Naive thymus-derived CD4-positive, alpha-beta T cell (primary cell): ENCODE results near the gene CSH2. TPM values are rescaled to one million over a fixed set of nuclear protein-coding genes. Genes with fewer than 3 reads are reported as not detected.
"Not testable (repeated sequence)": the region's sequence is repeated elsewhere in the genome, so short reads cannot be mapped to it uniquely, and the experiment has no call there.

ENCODE experiments used
- ATAC-seq: fragments of 150-1000 bp; cut with Tn5 transposase; 2 replicates; pipeline ENCODE4 v1.10.0; 2021; ENCODE audit warnings: mild to moderate bottlenecking, moderate library complexity
- CTCF ChIA-PET: fragments of 350-600 bp; sonication (Branson Sonifier 250); formaldehyde crosslinking; loops from one replicate; lab custom pipeline; 2021; ENCODE audit warnings: antibody characterized with exemption; lab: Charles Lee
- POLR2A ChIA-PET: fragments of 350-600 bp; sonication (Branson Sonifier 250); formaldehyde crosslinking; loops from one replicate; lab custom pipeline; 2021; ENCODE audit warnings: antibody characterized with exemption, inconsistent platforms; lab: Charles Lee
- DNase-seq, 9 donors: peaks; one replicate each; pipeline versions ENCODE4 v3.0.0 to v3.0.0-alpha.2; 2020 to 2022; ENCODE audit warnings: mixed read lengths in 1 of 9
- H3K27ac ChIP-seq: one replicate; pipeline ENCODE4 v1.7.0; 2013; ENCODE audit warnings: mild to moderate bottlenecking, low read depth, low read length, moderate library complexity
- H3K27me3 ChIP-seq, 2 donors: one replicate each; pipeline ENCODE4 v1.7.0; 2013; ENCODE audit warnings: low read length in 2 of 2, mild to moderate bottlenecking in 2 of 2, moderate library complexity in 2 of 2; ENCODE audit not compliant: control insufficient read depth in 2 of 2, insufficient read depth in 2 of 2
- H3K36me3 ChIP-seq, 3 experiments: 1 replicate in 2 of 3; 2 replicates in 1 of 3; pipeline ENCODE4 v1.7.0; 2013; ENCODE audit warnings: low read length in 3 of 3, mild to moderate bottlenecking in 3 of 3, moderate library complexity in 1 of 3; ENCODE audit not compliant: insufficient read depth in 3 of 3, control insufficient read depth in 2 of 3
- H3K4me1 ChIP-seq, 2 donors: one replicate each; pipeline ENCODE4 v1.7.0; 2013; ENCODE audit warnings: low read length in 2 of 2, mild to moderate bottlenecking in 2 of 2, moderate library complexity in 1 of 2; ENCODE audit not compliant: control insufficient read depth in 2 of 2, insufficient read depth in 2 of 2
- H3K4me3 ChIP-seq: 2 replicates; pipeline ENCODE4 v1.7.0; 2013; ENCODE audit warnings: mild to moderate bottlenecking, low read length
- H3K9me3 ChIP-seq, 3 experiments: 1 replicate in 2 of 3; 2 replicates in 1 of 3; pipeline ENCODE4 v1.7.0; 2013; ENCODE audit warnings: low read length in 3 of 3; ENCODE audit not compliant: control insufficient read depth in 2 of 3
- H3K27ac Mint-ChIP-seq, 9 donors: one replicate each; pipeline ENCODE4 v1.8.0; 2020 to 2022; ENCODE audit warnings: mixed read lengths in 9 of 9, mild to moderate bottlenecking in 8 of 9, moderate library complexity in 5 of 9, inconsistent platforms in 2 of 9
- H3K27me3 Mint-ChIP-seq, 5 donors: one replicate each; pipeline ENCODE4 v1.8.0; 2021 to 2022; ENCODE audit warnings: mixed read lengths in 5 of 5, mild to moderate bottlenecking in 1 of 5
- H3K36me3 Mint-ChIP-seq, 5 donors: one replicate each; pipeline ENCODE4 v1.8.0; 2020 to 2022; ENCODE audit warnings: mixed read lengths in 5 of 5, mild to moderate bottlenecking in 3 of 5, inconsistent platforms in 1 of 5
- H3K4me1 Mint-ChIP-seq, 7 donors: one replicate each; pipeline ENCODE4 v1.8.0; 2020 to 2022; ENCODE audit warnings: mixed read lengths in 7 of 7, mild to moderate bottlenecking in 3 of 7, inconsistent platforms in 1 of 7
- H3K4me3 Mint-ChIP-seq, 10 donors: one replicate each; pipeline ENCODE4 v1.8.0; 2020 to 2022; ENCODE audit warnings: mild to moderate bottlenecking in 10 of 10, mixed read lengths in 10 of 10, moderate library complexity in 6 of 10, inconsistent platforms in 2 of 10
- H3K9me3 Mint-ChIP-seq, 11 donors: one replicate each; pipeline ENCODE4 v1.8.0; 2020 to 2022; ENCODE audit warnings: mixed read lengths in 11 of 11, mild to moderate bottlenecking in 4 of 11, inconsistent platforms in 1 of 11, moderate library complexity in 1 of 11
- intact Hi-C, 2 donors: fragments of 100-400 bp; cut with micrococcal nuclease; formaldehyde crosslinking; loops; one replicate each; pipeline ENCODE4 v1.15.1; 2023
- polyA plus RNA-seq, 2 donors: library from polyadenylated mRNA; unstranded; fragments of 300-500 nt; fragmentation: Illumina TruSeq; gene quantifications; one replicate each; pipeline ENCODE4 v1.2.3, GENCODE V29; 2021
- total RNA-seq, 6 experiments: library from RNA in 5 of 6; stranded (reverse) in 5 of 6; gene quantifications; 1 replicate in 5 of 6; 2 replicates in 1 of 6; pipeline ENCODE4 v1.2.3 and lab custom pipeline; 2021 to 2026

The CSH2 gene
- total and polyA plus RNA-seq, 7 experiments from 2014 or later, result 4.2 to 5.3 TPM; not detected in 5

DNA sequence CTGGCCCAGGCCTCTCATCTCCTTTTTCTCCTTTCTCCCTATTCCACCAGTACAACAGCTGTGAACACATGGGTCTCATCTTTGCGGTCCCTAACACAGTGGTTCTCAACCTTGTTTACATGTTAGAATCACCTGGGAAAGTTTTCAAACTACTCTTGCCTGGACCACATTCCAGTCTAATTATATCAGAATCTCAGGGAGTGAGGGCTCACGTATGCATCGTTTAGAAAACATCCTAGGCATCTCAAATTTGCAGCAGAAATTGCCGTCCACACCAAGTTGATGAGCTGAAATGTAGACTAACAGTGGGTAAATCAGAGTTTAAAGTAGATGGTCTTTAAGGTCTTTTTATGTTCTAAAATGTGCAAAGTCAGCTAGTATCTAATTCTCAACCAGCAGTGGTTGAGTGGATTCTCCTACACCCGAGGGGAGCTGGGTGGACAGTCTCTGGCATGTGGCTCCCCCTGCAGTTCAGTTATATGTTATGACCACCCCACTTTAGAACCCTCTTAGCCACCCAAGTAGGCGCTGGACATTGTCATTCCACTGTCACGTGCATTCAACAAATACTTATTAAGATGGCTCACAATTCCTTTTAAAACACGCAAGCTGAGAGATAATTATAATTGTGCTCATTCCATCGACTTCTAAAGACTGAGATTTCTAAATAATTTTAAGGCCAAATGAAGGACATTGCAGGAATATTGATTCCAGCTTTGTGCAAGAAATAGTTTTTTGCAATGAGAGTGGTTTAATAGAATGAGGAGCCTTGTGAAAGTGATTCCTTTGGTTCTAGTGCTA, 3.8 kb downstream of the CSH2 start:
- POLR2A ChIA-PET, CTCF ChIA-PET, H3K4me1 Mint-ChIP-seq, H3K9me3 Mint-ChIP-seq, H3K4me3 ChIP-seq, H3K27ac ChIP-seq, H3K27ac Mint-ChIP-seq, H3K27me3 ChIP-seq, DNase-seq, H3K36me3 Mint-ChIP-seq, H3K4me3 Mint-ChIP-seq, H3K4me1 ChIP-seq, H3K36me3 ChIP-seq, ATAC-seq, intact Hi-C loops, H3K9me3 ChIP-seq: not testable (repeated sequence)
- H3K27me3 Mint-ChIP-seq, result peaks cover 0 to 20% (median 0%) of the 10 kb centered on the region in 5 donors

DNA sequence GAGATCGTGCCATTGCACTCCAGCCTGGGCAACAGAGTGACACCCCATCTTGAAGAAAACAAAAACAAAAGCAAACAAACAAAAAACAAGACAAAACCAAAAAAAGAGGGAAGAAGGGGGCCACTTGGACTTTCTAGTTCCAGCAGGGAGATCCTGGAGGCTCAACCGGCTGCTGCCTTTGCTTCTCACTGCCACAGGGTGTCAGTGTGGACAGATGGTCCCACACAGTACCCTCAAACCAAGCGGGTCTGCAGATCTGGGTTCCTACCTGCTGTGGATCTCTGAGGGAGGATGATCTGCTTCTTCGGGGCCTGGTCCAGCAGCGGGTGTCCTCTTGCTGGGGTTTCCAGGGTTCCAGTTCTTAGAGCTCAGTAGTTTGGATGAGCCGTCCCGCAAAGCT, 6.9 kb downstream of the CSH2 start:
- not testable (repeated sequence) for DNase-seq

GRCh38 chr17:63859257-63859656, 14.2 kb downstream of the CSH2 start:
- Mint-ChIP-seq H3K9me3 (no peaks in the 10 kb centered on the region), H3K36me3 (no peaks in the 10 kb centered on the region), H3K27ac (no peak overlapping the region), H3K27me3 (peaks cover 0 to 38% (median 0%) of the 10 kb centered on the region in 5 donors), H3K4me3 (no peak overlapping the region), H3K4me1 (no peaks in the 10 kb centered on the region)
- no peak for ATAC-seq
- H3K27me3 ChIP-seq, result no peaks in the 10 kb centered on the region
- no peaks in the 10 kb centered on the region for H3K4me1 ChIP-seq
- POLR2A ChIA-PET, result interaction anchor here (1.1 kb wide), 2 partner anchors 17 to 28 kb away, joined by 3 to 4 read pairs; no protein-coding TSS in a partner anchor
- H3K9me3 ChIP-seq, result no peaks in the 10 kb centered on the region
- DNase-seq, result no peak
- H3K27ac ChIP-seq, result no peak overlapping the region
- CTCF ChIA-PET, result interaction anchor here (1.1 to 4.8 kb wide), 2 partner anchors 11 to 21 kb away, joined by 3 to 17 read pairs; no protein-coding TSS in a partner anchor
- no peak overlapping the region for H3K4me3 ChIP-seq
- no peaks in the 10 kb centered on the region for H3K36me3 ChIP-seq
- intact Hi-C loops, result no loop called here

More for the DNA sequence above, 6.9 kb downstream of the CSH2 start:
- ChIA-PET POLR2A (interaction anchor here (1.4 kb wide), 1 partner anchor 23 kb away, joined by 8 read pairs; no protein-coding TSS in a partner anchor), CTCF (interaction anchor here (1.2 to 1.7 kb wide), 3 partner anchors 14 to 38 kb away, joined by 3 to 6 read pairs (median 4); no protein-coding TSS in a partner anchor)
- H3K36me3 Mint-ChIP-seq, H3K27ac Mint-ChIP-seq, H3K9me3 Mint-ChIP-seq, H3K36me3 ChIP-seq, H3K4me3 ChIP-seq, ATAC-seq, H3K27ac ChIP-seq, H3K4me3 Mint-ChIP-seq, H3K9me3 ChIP-seq, H3K27me3 ChIP-seq, intact Hi-C loops, H3K4me1 ChIP-seq, H3K4me1 Mint-ChIP-seq: not testable (repeated sequence)
- peaks cover 0 to 27% (median 0%) of the 10 kb centered on the region in 5 donors for H3K27me3 Mint-ChIP-seq

- POLR2A ChIA-PET, H3K4me1 ChIP-seq, DNase-seq, H3K4me3 ChIP-seq, intact Hi-C loops, H3K27ac ChIP-seq, H3K36me3 Mint-ChIP-seq, H3K4me3 Mint-ChIP-seq, H3K9me3 Mint-ChIP-seq, CTCF ChIA-PET, H3K27ac Mint-ChIP-seq, H3K4me1 Mint-ChIP-seq, H3K36me3 ChIP-seq, ATAC-seq, H3K9me3 ChIP-seq, H3K27me3 ChIP-seq: not testable (repeated sequence)
- H3K27me3 Mint-ChIP-seq, result peaks cover 0 to 48% (median 0%) of the 10 kb centered on the region in 5 donors
Measured at GRCh38 chr17:63856425-63856824, 17.1 kb downstream of the CSH2 start.

DNA sequence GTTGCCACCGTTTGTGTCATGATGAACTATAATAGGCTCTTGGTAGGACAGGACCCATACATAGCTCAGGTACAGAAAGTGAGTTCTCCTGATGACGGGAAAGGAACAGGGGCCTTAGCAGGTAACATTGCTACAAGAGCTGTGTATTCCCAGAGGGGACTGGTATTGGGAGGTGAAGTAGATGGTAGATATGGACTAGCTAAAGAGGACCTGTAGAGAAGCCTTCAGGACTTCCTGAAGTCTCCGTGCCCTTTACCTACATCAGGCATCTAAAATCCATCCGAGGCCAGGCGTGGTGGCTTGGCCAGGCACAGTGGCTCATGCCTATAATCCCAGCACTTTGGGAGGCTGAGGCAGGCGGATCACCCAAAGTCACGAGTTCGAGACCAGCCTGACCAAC, 18.3 kb downstream of the CSH2 start:
- Histone ChIP-seq H3K4me1 (no peaks in the 10 kb centered on the region), H3K36me3 (no peaks in the 10 kb centered on the region), H3K27ac (no peak overlapping the region), H3K27me3 (no peaks in the 10 kb centered on the region), H3K9me3 (no peaks in the 10 kb centered on the region), H3K4me3 (no peak overlapping the region)
- POLR2A ChIA-PET, result no interaction called here
- ATAC-seq (no peak), DNase-seq (no peak)
- Mint-ChIP-seq H3K9me3 (no peaks in the 10 kb centered on the region), H3K4me3 (no peak overlapping the region), H3K27me3 (peaks cover 0 to 44% (median 0%) of the 10 kb centered on the region in 5 donors), H3K4me1 (peaks cover 0 to 2% (median 0%) of the 10 kb centered on the region in 7 donors), H3K27ac (no peak overlapping the region), H3K36me3 (no peaks in the 10 kb centered on the region)
- intact Hi-C loops, result no loop called here
- CTCF ChIA-PET, result no interaction called here

- no peaks in the 10 kb centered on the region for H3K9me3 ChIP-seq
- DNase-seq (no peak), ATAC-seq (no peak)
- H3K4me3 ChIP-seq, result no peak overlapping the region
- peaks cover 0 to 42% (median 0%) of the 10 kb centered on the region in 5 donors for H3K27me3 Mint-ChIP-seq
- intact Hi-C loops, result no loop called here
- no peaks in the 10 kb centered on the region for H3K4me1 ChIP-seq
- POLR2A ChIA-PET, result interaction anchor here (0.6 kb wide), 1 partner anchor 12 kb away, joined by 3 read pairs; the partner anchor contains the start of gene SMARCD2
- CTCF ChIA-PET, result no interaction called here
- H3K4me1 Mint-ChIP-seq, result peaks cover 0 to 4% (median 1%) of the 10 kb centered on the region in 7 donors
- no peak overlapping the region for H3K27ac ChIP-seq
- H3K27me3 ChIP-seq, result no peaks in the 10 kb centered on the region
- H3K4me3 Mint-ChIP-seq, result no peak overlapping the region
- H3K27ac Mint-ChIP-seq, result no peak overlapping the region
- H3K9me3 Mint-ChIP-seq, result no peaks in the 10 kb centered on the region
- no peaks in the 10 kb centered on the region for H3K36me3 ChIP-seq
- no peaks in the 10 kb centered on the region for H3K36me3 Mint-ChIP-seq
Measured at GRCh38 chr17:63854709-63855108, 18.8 kb downstream of the CSH2 start.
